Osteocyte (in vitro differentiated cells): ENCODE results near the gene BGN. TPM values are rescaled to one million over a fixed set of nuclear protein-coding genes. Genes with fewer than 3 reads are reported as not detected.

ENCODE experiments used
- DNase-seq: peaks from one replicate; pipeline ENCODE4 v3.0.0; 2021; ENCODE audit warnings: mixed read lengths; ENCODE audit not compliant: unreplicated experiment; ENCODE audit errors: extremely low spot score
- H3K27ac Mint-ChIP-seq: one replicate; pipeline ENCODE4 v1.8.0; 2021; ENCODE audit warnings: mild to moderate bottlenecking, mixed read lengths; ENCODE audit not compliant: unreplicated experiment
- H3K27me3 Mint-ChIP-seq: one replicate; pipeline ENCODE4 v1.8.0; 2021; ENCODE audit warnings: mixed read lengths; ENCODE audit not compliant: unreplicated experiment
- H3K36me3 Mint-ChIP-seq: one replicate; pipeline ENCODE4 v1.8.0; 2021; ENCODE audit warnings: mixed read lengths; ENCODE audit not compliant: unreplicated experiment
- H3K4me1 Mint-ChIP-seq: one replicate; pipeline ENCODE4 v1.8.0; 2021; ENCODE audit warnings: mixed read lengths; ENCODE audit not compliant: unreplicated experiment
- H3K4me3 Mint-ChIP-seq: one replicate; pipeline ENCODE4 v1.8.0; 2021; ENCODE audit warnings: mild to moderate bottlenecking, moderate library complexity, mixed read lengths; ENCODE audit not compliant: unreplicated experiment
- H3K9me3 Mint-ChIP-seq: one replicate; pipeline ENCODE4 v1.8.0; 2021; ENCODE audit warnings: mixed read lengths; ENCODE audit not compliant: unreplicated experiment
- CTCF ChIP-seq: fragments of 200-600 bp; sonication (generic); IDR thresholded peaks from 2 replicates; pipeline ENCODE4 v1.5.0; 2021; ENCODE audit warnings: antibody characterized with exemption, mild to moderate bottlenecking, moderate library complexity
- total RNA-seq: library from RNA; stranded (reverse); gene quantifications from 2 replicates; pipeline ENCODE4 v1.2.1, GENCODE V29; 2021

BGN gene
- total RNA-seq, 1 donor from 2014 or later, result 1,633 TPM

GRCh38 chrX:153475751-153476281 is 19.0 kb upstream of the BGN start:
- no peaks in the 10 kb centered on the region for H3K9me3 Mint-ChIP-seq
- no peaks in the 10 kb centered on the region for H3K36me3 Mint-ChIP-seq
- no peak for DNase-seq
- H3K4me1 Mint-ChIP-seq, result peaks cover 58% of the 10 kb centered on the region
- no peak for TF ChIP-seq CTCF
- H3K27me3 Mint-ChIP-seq, result no peaks in the 10 kb centered on the region
- H3K27ac Mint-ChIP-seq, result peak overlapping the region; percentile 76
- H3K4me3 Mint-ChIP-seq, result no peak overlapping the region

GRCh38 chrX:153476666-153477363 is 18.0 kb upstream of the BGN start:
- no peaks in the 10 kb centered on the region for H3K9me3 Mint-ChIP-seq
- H3K27me3 Mint-ChIP-seq, result no peaks in the 10 kb centered on the region
- no peak for TF ChIP-seq CTCF
- no peaks in the 10 kb centered on the region for H3K36me3 Mint-ChIP-seq
- no peak for DNase-seq
- no peak overlapping the region for H3K4me3 Mint-ChIP-seq
- peak overlapping the region; percentile 91 for H3K27ac Mint-ChIP-seq
- H3K4me1 Mint-ChIP-seq, result peaks cover 49% of the 10 kb centered on the region

- Mint-ChIP-seq H3K36me3 (no peaks in the 10 kb centered on the region), H3K9me3 (no peaks in the 10 kb centered on the region), H3K4me3 (no peak overlapping the region)
Observed at GRCh38 chrX:153477364-153477857, 17.4 kb upstream of the BGN start.

GRCh38 chrX:153477901-153478300 is 16.9 kb upstream of the BGN start:
- H3K4me1 Mint-ChIP-seq, result peaks cover 39% of the 10 kb centered on the region
- peak overlapping the region; percentile 91 for H3K27ac Mint-ChIP-seq
- H3K4me3 Mint-ChIP-seq, result no peak overlapping the region
- H3K9me3 Mint-ChIP-seq, result no peaks in the 10 kb centered on the region
- no peaks in the 10 kb centered on the region for H3K36me3 Mint-ChIP-seq
- DNase-seq, result no peak
- H3K27me3 Mint-ChIP-seq, result no peaks in the 10 kb centered on the region
- no peak for TF ChIP-seq CTCF

More at GRCh38 chrX:153477364-153477857, 17.4 kb upstream of the BGN start:
- TF ChIP-seq CTCF, result no peak
- no peaks in the 10 kb centered on the region for H3K27me3 Mint-ChIP-seq
- DNase-seq, result no peak
- H3K4me1 Mint-ChIP-seq, result peaks cover 44% of the 10 kb centered on the region
- peak overlapping the region; percentile 91 for H3K27ac Mint-ChIP-seq

- H3K27ac Mint-ChIP-seq, result no peak overlapping the region
- no peak overlapping the region for H3K4me3 Mint-ChIP-seq
- DNase-seq, result no peak
- H3K4me1 Mint-ChIP-seq, result peaks cover 36% of the 10 kb centered on the region
- H3K27me3 Mint-ChIP-seq, result no peaks in the 10 kb centered on the region
- no peaks in the 10 kb centered on the region for H3K9me3 Mint-ChIP-seq
- H3K36me3 Mint-ChIP-seq, result no peaks in the 10 kb centered on the region
- TF ChIP-seq CTCF, result no peak
Observed at GRCh38 chrX:153478746-153479145, 16.0 kb upstream of the BGN start.
